Measurements from ENCODE around the gene DLGAP4.

DLGAP4 gene

DNA sequence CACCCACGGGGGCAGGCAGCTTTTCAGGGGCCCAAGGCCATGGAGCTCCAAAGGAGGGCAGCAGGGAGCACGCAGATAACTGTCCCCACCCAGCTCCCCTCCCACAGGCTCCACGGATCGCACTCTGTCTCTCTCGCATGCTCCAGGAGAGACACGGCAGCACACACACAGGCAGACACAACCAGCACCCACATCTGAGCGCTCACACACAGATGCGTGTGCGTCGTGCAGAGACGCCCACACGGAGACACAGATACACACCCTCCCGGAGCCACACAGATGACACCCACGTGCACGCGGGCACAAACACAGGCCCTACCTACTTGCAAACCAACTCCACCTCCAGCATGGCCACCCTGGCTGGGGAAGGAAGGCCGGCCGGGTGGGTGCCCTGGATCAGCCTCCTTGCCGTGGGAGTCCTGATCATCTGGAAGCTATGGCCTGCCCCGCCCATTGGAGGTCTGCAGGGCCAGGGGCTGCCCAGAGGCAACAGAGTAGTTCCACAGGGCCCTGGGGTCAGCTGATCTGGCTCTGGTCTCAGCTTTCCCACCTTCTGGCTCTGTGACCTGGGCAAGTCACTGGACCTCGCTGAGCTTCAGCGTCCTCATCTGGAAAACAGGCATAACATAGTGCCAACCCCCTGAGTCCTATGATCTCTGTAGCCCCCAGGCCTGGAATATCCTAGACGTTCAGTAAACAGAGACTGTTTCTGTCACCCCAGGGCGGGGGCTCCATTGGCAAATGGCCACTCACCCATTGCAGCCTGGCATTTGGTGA is 38.3 kb upstream of the DLGAP4 start:
- H3K4me1 ChIP-seq (ENCODE audit: low read depth, poor library complexity, severe bottlenecking): no peaks in the 10 kb centered on the region
- no peaks in the 10 kb centered on the region for H3K36me3 ChIP-seq (ENCODE audit: insufficient read depth)
- no peak overlapping the region for H2AFZ ChIP-seq (ENCODE audit: low read depth)
- H3K27ac ChIP-seq: no peak overlapping the region
- no peaks in the 10 kb centered on the region for H4K20me1 ChIP-seq (ENCODE audit: insufficient read depth)
- no peaks in the 10 kb centered on the region for H3K27me3 ChIP-seq (ENCODE audit: insufficient read depth, low read depth)
- no peak overlapping the region for H3K9ac ChIP-seq
- H3K4me3 ChIP-seq (IDR thresholded peaks at IDR 0.05; ENCODE audit: insufficient read depth, low read depth, low read length): no peak overlapping the region
- H3K4me2 ChIP-seq: no peak overlapping the region
- TF ChIP-seq, protein P1, sequence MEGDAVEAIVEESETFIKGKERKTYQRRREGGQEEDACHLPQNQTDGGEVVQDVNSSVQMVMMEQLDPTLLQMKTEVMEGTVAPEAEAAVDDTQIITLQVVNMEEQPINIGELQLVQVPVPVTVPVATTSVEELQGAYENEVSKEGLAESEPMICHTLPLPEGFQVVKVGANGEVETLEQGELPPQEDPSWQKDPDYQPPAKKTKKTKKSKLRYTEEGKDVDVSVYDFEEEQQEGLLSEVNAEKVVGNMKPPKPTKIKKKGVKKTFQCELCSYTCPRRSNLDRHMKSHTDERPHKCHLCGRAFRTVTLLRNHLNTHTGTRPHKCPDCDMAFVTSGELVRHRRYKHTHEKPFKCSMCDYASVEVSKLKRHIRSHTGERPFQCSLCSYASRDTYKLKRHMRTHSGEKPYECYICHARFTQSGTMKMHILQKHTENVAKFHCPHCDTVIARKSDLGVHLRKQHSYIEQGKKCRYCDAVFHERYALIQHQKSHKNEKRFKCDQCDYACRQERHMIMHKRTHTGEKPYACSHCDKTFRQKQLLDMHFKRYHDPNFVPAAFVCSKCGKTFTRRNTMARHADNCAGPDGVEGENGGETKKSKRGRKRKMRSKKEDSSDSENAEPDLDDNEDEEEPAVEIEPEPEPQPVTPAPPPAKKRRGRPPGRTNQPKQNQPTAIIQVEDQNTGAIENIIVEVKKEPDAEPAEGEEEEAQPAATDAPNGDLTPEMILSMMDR (conservative IDR thresholded peaks at IDR 0.05; ENCODE audit: low read depth, low read length): no peak
- H3K79me2 ChIP-seq (ENCODE audit: insufficient read depth, low read depth): no peaks in the 10 kb centered on the region

DNA sequence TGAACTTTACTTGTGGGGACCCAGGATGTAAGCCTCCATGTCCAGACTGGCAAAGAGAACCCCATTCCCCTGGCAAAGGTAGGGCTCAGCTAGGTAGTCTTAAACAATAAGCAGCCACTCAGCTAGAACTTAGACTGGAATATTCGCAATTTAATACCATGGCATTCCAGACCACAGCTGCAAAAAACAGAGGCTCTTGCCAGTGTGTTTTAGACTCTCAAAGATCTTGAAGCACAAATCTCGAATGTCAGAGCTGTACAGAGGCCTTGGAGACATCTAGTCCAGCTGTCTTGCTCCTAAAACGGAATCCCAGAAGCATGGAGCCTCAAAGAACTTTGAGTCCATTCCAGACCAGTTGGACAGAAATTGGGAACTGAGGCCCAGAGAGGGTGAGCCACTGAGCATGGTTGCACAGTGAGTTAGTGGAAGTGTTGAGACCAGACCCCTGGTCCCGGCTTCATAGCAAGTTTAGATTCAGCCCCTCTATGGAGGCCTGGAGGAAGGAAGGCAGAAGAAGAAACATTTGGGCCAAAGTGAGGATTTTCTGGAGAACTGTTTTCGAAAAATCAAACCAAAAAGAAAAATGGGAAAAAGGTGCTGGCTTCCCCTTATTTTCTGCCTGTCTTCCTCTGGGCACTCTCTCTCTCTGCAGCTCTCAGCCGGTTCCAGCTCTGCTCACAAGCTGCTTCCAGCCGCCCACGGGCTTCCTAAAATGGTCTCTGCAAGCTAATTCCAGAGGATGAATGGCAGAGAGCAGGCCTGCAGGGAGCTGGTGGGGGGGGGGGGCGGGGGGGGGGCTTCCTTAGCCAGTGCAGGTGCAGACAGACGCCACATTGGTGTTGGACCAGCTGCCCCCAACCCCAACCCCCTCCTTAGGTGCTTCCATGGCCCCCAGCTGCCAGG is 37.4 kb upstream of the DLGAP4 start:
- Histone ChIP-seq H3K79me2 (ENCODE audit: insufficient read depth, low read depth) (no peaks in the 10 kb centered on the region), H3K27me3 (ENCODE audit: insufficient read depth, low read depth) (0 out of 2 replicates have a peak, but pooled peaks cover 4% of the 10 kb centered on the region), H3K4me3 (IDR thresholded peaks at IDR 0.05; ENCODE audit: insufficient read depth, low read depth, low read length) (no peak overlapping the region), H3K4me1 (ENCODE audit: low read depth, poor library complexity, severe bottlenecking) (no peaks in the 10 kb centered on the region), H3K36me3 (ENCODE audit: insufficient read depth) (no peaks in the 10 kb centered on the region), H4K20me1 (ENCODE audit: insufficient read depth) (no peaks in the 10 kb centered on the region), H3K9ac (no peak overlapping the region), H2AFZ (ENCODE audit: low read depth) (no peak overlapping the region), H3K4me2 (no peak overlapping the region), H3K27ac (no peak overlapping the region)
- TF ChIP-seq, protein P1 (conservative IDR thresholded peaks at IDR 0.05; ENCODE audit: low read depth, low read length): no peak

DNA sequence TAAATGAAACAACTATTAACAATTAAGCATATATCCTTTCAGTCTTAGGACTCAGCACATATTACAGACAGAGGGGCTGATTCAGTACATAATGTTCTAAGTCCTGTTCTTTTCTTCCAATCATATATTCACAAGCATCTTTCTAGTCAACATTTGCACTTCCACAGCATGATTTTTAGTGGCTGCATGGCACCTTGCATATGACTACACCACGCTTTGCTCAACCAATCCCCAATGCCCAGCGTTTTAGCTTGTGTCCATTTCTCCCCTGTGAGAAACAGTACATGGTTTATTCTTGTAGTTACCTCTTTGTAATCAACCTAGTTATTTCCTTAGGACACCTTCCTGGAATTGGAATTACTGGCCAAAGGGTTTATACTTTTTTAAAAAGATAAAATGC is 36.6 kb upstream of the DLGAP4 start:
- no peak overlapping the region for H2AFZ ChIP-seq (ENCODE audit: low read depth)
- no peaks in the 10 kb centered on the region for H3K36me3 ChIP-seq (ENCODE audit: insufficient read depth)
- TF ChIP-seq, protein P1 (conservative IDR thresholded peaks at IDR 0.05; ENCODE audit: low read depth, low read length): no peak
- H3K4me2 ChIP-seq: no peak overlapping the region
- no peaks in the 10 kb centered on the region for H3K79me2 ChIP-seq (ENCODE audit: insufficient read depth, low read depth)
- H3K9ac ChIP-seq: no peak overlapping the region
- H3K27me3 ChIP-seq (ENCODE audit: insufficient read depth, low read depth): 0 out of 2 replicates have a peak, but pooled peaks cover 4% of the 10 kb centered on the region
- no peaks in the 10 kb centered on the region for H4K20me1 ChIP-seq (ENCODE audit: insufficient read depth)
- H3K27ac ChIP-seq: no peak overlapping the region
- H3K4me1 ChIP-seq (ENCODE audit: low read depth, poor library complexity, severe bottlenecking): no peaks in the 10 kb centered on the region
- H3K4me3 ChIP-seq (IDR thresholded peaks at IDR 0.05; ENCODE audit: insufficient read depth, low read depth, low read length): no peak overlapping the region

DNA sequence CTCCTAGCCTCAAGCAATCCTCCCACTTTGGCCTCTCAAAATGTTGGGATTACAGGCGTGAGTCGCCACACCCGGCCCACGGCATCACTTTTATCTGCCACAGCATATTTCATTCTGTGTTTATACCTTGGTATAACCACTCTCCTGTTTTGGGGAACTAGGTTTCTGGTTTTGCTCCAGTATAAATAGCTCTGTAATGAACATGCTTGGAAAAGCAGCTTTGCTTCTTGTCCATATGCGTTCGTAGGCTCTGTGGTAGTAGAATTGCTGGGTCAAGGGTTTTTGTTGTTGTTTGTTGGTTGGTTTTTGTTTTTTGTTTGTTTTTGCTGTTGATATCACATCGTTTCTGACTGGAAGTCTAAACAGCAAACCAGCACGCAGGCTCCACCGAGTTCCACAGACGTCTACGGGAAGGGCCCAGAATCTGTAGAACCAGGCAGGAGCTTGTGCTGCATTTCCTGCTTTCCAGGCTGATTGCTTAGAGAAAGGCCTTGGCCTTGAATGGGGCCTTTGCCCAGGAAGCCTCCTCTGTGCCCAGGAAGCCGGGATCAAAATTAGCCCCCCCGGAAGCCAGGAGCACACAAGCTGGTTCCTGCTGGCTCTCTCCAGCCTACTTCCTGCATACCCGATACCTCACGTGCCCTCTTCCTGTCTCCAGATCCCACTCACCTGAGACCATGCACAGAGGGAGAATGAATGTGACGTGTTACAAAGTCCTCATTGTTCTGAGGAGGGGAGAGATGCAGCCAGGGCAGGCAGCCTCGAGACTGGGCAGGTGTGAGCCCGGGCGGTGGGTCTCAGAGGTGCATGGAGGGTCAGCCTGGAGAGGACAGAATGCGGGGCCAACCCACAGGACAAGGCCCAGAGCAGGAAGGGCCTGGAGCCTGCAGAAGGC is 35.1 kb upstream of the DLGAP4 start:
- no peak overlapping the region for H2AFZ ChIP-seq (ENCODE audit: low read depth)
- H3K79me2 ChIP-seq (ENCODE audit: insufficient read depth, low read depth): no peaks in the 10 kb centered on the region
- H4K20me1 ChIP-seq (ENCODE audit: insufficient read depth): no peaks in the 10 kb centered on the region
- no peak overlapping the region for H3K27ac ChIP-seq
- no peaks in the 10 kb centered on the region for H3K4me1 ChIP-seq (ENCODE audit: low read depth, poor library complexity, severe bottlenecking)
- H3K9ac ChIP-seq: no peak overlapping the region
- no peak overlapping the region for H3K4me3 ChIP-seq (IDR thresholded peaks at IDR 0.05; ENCODE audit: insufficient read depth, low read depth, low read length)
- TF ChIP-seq, protein P1 (conservative IDR thresholded peaks at IDR 0.05; ENCODE audit: low read depth, low read length): no peak
- H3K4me2 ChIP-seq: no peak overlapping the region
- peaks cover 13% of the 10 kb centered on the region; the same call in 1 of the 2 replicates for H3K27me3 ChIP-seq (ENCODE audit: insufficient read depth, low read depth)
- no peaks in the 10 kb centered on the region for H3K36me3 ChIP-seq (ENCODE audit: insufficient read depth)
